NT2/D1 (cell line): ENCODE data around the gene METTL27.
"Not testable (repeated sequence)": the region's sequence is repeated elsewhere in the genome, so short reads cannot be mapped to it uniquely, and the experiment has no call there.

Source experiments
- DNase-seq: peaks from one replicate; pipeline ENCODE4 v3.0.0-alpha.2; 2011; ENCODE audit warnings: low read depth, low spot score
- H3K27me3 ChIP-seq: 2 replicates; pipeline ENCODE4 v1.6.0; 2011; ENCODE audit warnings: mild to moderate bottlenecking; ENCODE audit not compliant: insufficient read length, insufficient read depth
- H3K36me3 ChIP-seq: 2 replicates; pipeline ENCODE4 v1.6.1; 2011; ENCODE audit warnings: mild to moderate bottlenecking, low read length, mixed read lengths; ENCODE audit not compliant: insufficient read depth, insufficient read length
- H3K4me1 ChIP-seq: 2 replicates; pipeline ENCODE4 v1.5.1; 2011; ENCODE audit not compliant: insufficient read depth, insufficient read length
- H3K4me3 ChIP-seq: 2 replicates; pipeline ENCODE4 v1.5.1; 2011; ENCODE audit warnings: low read depth; ENCODE audit not compliant: insufficient read length
- H3K9ac ChIP-seq: 2 replicates; pipeline ENCODE4 v1.6.0; 2011; ENCODE audit warnings: low read depth; ENCODE audit not compliant: insufficient read length
- H3K9me3 ChIP-seq: 2 replicates; pipeline ENCODE4 v1.5.1; 2011; ENCODE audit warnings: mild to moderate bottlenecking, low read length; ENCODE audit not compliant: insufficient read depth
- SUZ12 ChIP-seq: IDR thresholded peaks from 2 replicates; pipeline ENCODE4 v1.6.1; 2011; ENCODE audit not compliant: insufficient read length, insufficient read depth; ENCODE audit errors: extremely low read depth
- YY1 ChIP-seq: IDR thresholded peaks from 2 replicates; pipeline ENCODE4 v1.6.1; 2011; ENCODE audit not compliant: insufficient read length, insufficient read depth
- ZNF274 ChIP-seq: IDR thresholded peaks from 2 replicates; pipeline ENCODE4 v1.6.1; 2011; ENCODE audit warnings: mild to moderate bottlenecking, low read depth, low read length

The METTL27 gene

DNA sequence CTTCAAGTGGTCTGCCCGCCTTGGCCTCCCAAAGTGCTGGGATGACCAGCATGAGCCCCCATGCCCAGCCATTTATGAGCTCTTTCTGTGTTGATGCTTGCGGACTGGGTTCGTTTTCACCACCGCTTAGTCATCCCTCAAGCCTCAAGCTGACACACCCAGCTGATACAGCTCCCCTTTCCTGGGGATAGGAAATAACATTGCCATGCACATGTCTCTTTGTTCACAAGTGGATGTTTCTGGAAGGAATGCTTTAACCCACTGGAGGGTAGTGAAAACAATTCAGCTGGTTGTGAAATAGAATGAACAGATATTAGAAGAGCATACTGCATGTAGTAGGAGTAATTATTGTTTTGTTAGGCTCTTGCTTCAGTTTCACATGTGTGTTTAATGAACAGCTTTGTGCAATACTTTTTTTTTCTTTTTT is 8.5 kb upstream of the METTL27 start:
- no peak for DNase-seq
- Histone ChIP-seq H3K36me3 (no peaks in the 10 kb centered on the region), H3K4me3 (no peak overlapping the region), H3K9ac (no peak overlapping the region), H3K4me1 (peaks cover 9% of the 10 kb centered on the region), H3K27me3 (peaks cover 6% of the 10 kb centered on the region), H3K9me3 (no peaks in the 10 kb centered on the region)
- TF ChIP-seq YY1 (no peak), SUZ12 (no peak), ZNF274 (no peak)

DNA sequence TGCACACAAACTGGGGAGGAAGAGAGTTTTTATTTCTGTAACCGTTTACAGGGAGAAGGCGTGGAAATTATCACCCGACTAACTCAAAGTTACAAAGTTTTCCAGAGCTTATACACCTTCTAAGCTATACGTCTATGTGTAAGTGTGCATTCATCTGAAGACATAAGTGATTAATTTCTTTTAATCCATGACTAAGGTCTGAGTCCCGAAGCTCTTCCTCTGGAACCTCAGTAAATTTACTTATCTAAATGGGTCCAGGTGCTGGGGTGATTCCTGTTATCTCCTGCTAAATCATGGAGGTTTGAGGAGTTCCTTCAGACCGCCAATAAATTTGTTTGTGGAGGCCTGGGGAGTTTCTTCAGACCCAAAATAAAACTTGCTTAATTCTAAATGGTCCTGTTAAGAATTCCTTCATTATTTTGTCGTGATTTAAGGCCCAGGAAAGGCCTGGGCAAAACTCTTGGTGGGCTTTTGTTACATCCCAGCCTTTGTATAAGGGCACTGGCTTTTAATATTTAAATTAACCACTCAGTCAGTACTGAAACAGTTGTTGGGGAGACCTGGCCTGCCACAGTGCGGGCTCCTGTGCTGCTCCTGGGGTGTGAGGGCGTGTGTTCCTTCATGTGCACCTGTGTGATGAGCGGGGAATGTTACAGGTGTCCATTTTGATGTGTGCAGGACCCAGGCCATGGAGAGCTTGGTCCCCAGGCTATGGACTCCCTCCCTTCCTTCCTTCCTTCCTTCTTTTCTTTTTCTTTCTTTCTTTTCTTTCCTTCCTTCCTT is 5.8 kb upstream of the METTL27 start:
- no peak overlapping the region for H3K9ac ChIP-seq

DNA sequence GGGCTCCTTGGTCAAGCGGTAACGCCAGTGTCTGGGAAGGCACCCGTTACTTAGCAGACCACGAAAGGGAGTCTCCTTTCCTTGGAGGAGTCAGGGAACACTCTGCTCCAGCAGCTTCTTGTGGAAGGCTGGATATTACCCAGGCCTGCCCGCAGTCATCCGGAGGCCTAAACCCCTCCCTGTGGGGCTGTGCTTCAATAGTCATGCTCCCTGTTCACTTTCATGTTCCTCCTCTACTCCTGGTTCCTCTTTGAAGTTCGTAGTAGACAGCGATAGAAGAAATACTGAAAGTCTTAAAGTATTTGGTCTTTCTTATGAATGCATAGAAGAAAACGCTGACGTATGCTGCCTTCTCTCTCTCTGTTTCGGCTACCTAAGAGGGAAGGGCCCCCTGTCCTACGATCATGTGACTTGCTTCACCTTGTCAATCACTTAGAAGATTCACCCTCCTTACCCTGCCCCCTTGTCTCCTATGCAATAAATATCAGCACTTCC is 3.4 kb upstream of the METTL27 start:
- H3K9me3 ChIP-seq, H3K36me3 ChIP-seq, H3K4me3 ChIP-seq, DNase-seq, H3K4me1 ChIP-seq, H3K9ac ChIP-seq, H3K27me3 ChIP-seq: not testable (repeated sequence)

More for the DNA sequence above, 5.8 kb upstream of the METTL27 start:
- peaks cover 9% of the 10 kb centered on the region for H3K4me1 ChIP-seq
- H3K36me3 ChIP-seq: no peaks in the 10 kb centered on the region
- no peaks in the 10 kb centered on the region for H3K27me3 ChIP-seq
- no peak for TF ChIP-seq ZNF274
- TF ChIP-seq SUZ12: no peak
- no peak for TF ChIP-seq YY1
- no peak for DNase-seq
- H3K4me3 ChIP-seq: no peak overlapping the region
- H3K9me3 ChIP-seq: no peaks in the 10 kb centered on the region

DNA sequence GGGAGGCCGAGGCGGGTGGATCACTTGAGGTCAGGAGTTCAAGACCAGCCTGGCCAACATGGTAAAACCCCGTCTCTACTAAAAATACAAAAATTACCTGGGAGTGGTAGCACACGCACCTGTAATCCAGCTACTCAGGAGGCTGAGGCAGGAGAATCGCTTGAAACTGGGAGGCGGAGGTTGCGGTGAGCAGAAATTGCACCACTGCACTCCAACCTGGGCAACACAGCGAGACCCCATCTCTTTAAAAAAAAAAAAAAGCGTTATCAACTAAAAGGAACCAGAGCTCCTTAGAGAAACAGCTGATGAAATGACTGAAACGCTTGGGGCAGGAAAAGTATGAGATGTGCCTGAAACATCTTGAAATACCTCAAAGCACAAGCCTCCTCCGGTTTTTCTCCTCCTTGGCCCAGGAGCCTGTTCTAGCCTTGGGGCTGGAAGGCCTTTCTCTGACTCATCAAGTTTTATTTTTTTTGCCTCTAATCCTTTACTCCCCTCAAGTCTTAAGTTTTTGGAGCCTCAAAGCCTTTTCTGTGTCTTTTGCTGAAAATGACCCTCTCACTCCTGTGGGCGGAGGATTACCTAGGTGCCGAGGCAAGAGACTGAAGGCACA is 2.6 kb upstream of the METTL27 start:
- Histone ChIP-seq H3K27me3 (no peaks in the 10 kb centered on the region), H3K9ac (no peak overlapping the region), H3K9me3 (no peaks in the 10 kb centered on the region), H3K4me3 (no peak overlapping the region), H3K4me1 (peaks cover 6% of the 10 kb centered on the region), H3K36me3 (no peaks in the 10 kb centered on the region)
- no peak for DNase-seq
- TF ChIP-seq YY1 (no peak), SUZ12 (no peak), ZNF274 (no peak)

DNA sequence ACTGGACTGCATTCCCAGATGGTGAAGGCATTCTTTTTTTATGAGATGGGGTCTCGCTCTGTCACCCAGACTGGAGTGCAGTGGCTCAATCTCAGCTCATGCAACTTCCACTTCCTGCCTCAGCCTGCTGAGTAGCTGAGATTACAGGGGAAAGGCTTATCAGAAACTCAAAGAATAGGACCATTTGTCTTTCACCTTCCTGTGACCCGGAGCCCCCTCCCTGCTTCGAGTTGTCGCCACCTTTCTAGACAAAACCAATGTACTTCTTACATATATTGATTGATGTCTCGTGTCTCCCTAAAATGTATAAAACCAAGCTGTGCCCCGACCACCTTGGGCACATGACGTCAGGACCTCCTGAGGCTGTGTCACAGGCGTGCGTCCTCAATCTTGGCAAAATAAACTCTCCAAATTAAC is 1.8 kb upstream of the METTL27 start:
- TF ChIP-seq YY1: no peak
- TF ChIP-seq ZNF274: no peak
- no peak for TF ChIP-seq SUZ12

DNA sequence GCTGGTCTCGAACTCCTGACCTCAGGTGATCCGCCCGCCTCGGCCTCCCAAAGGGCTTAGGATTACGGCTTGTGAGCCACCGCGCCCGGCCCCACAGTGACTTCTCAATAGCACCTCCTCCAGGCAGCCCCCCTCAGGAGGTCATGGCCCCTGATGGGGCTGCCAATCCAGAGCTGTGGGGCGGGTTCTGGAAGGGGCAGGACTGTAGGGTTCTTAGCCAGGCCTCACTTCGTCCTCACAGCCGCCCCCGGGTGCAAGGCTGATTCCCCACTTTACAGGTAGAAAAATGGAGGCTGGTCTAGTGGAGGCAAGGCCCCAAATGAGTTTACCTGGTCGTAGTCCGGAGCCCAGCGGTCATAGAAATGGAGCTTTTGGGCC is 638 bp downstream of the METTL27 start:
- no peak for TF ChIP-seq YY1
- TF ChIP-seq SUZ12: no peak
- H3K36me3 ChIP-seq: no peaks in the 10 kb centered on the region
- peak overlapping the region; percentile 80 for H3K9ac ChIP-seq
- no peak for DNase-seq
- H3K9me3 ChIP-seq: no peaks in the 10 kb centered on the region
- H3K4me1 ChIP-seq: peaks cover 2% of the 10 kb centered on the region
- H3K4me3 ChIP-seq: peak overlapping the region; percentile 63
- H3K27me3 ChIP-seq: no peaks in the 10 kb centered on the region

More for the DNA sequence above, 1.8 kb upstream of the METTL27 start:
- no peak for DNase-seq
- Histone ChIP-seq H3K9ac (no peak overlapping the region), H3K4me1 (peaks cover 5% of the 10 kb centered on the region), H3K36me3 (no peaks in the 10 kb centered on the region), H3K27me3 (no peaks in the 10 kb centered on the region), H3K9me3 (no peaks in the 10 kb centered on the region), H3K4me3 (no peak overlapping the region)

DNA sequence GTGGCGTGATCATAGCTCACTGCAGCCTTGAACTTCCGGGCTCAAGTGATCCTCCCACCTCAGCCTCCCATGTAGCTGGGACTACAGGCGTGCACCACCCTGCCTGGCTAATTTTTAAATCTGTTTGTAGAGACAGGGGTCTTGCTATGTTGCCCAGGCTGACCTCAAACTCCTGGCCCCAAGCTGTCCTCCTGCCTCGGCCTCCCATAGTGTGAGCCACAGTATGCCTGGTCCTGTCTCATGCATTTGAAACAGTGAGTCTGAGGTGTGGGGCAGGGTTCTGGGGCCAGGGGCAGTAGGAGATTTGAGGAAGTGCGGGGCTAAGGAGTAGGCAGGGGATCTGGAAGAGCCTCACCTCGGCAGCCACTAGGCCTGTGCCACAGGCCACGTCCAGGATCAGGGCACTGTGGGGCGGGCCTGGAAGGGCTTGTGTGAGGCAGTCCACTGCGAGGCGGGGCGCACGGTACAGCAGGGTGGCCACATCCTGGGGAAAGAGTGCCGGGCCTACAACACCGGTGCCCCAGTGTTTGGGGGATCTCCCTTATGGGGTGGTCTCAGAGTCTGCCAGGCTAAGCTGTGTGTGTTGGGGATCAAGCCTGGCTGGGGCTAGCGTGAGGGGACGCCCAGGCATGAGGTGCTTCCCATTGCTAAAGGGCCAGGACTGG is 1.5 kb downstream of the METTL27 start:
- no peak for DNase-seq
- TF ChIP-seq SUZ12 (no peak), YY1 (no peak), ZNF274 (no peak)
- Histone ChIP-seq H3K36me3 (no peaks in the 10 kb centered on the region), H3K4me3 (no peak overlapping the region), H3K4me1 (peaks cover 2% of the 10 kb centered on the region), H3K9me3 (no peaks in the 10 kb centered on the region), H3K9ac (peak overlapping the region; percentile 15), H3K27me3 (no peaks in the 10 kb centered on the region)
